HG02840 (cell line): ENCODE measurements around the gene PXMP4.
"Not testable (repeated sequence)": the region's sequence is repeated elsewhere in the genome, so short reads cannot be mapped to it uniquely, and the experiment has no call there.

Experiments
- ATAC-seq: cut with Tn5 transposase; IDR thresholded peaks from one replicate; pipeline ENCODE4 v1.9.1; 2021; ENCODE audit warnings: mild to moderate bottlenecking, moderate library complexity, moderate number of reproducible peaks; ENCODE audit not compliant: unreplicated experiment, low FRiP score

Gene PXMP4, protein sequence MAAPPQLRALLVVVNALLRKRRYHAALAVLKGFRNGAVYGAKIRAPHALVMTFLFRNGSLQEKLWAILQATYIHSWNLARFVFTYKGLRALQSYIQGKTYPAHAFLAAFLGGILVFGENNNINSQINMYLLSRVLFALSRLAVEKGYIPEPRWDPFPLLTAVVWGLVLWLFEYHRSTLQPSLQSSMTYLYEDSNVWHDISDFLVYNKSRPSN

DNA sequence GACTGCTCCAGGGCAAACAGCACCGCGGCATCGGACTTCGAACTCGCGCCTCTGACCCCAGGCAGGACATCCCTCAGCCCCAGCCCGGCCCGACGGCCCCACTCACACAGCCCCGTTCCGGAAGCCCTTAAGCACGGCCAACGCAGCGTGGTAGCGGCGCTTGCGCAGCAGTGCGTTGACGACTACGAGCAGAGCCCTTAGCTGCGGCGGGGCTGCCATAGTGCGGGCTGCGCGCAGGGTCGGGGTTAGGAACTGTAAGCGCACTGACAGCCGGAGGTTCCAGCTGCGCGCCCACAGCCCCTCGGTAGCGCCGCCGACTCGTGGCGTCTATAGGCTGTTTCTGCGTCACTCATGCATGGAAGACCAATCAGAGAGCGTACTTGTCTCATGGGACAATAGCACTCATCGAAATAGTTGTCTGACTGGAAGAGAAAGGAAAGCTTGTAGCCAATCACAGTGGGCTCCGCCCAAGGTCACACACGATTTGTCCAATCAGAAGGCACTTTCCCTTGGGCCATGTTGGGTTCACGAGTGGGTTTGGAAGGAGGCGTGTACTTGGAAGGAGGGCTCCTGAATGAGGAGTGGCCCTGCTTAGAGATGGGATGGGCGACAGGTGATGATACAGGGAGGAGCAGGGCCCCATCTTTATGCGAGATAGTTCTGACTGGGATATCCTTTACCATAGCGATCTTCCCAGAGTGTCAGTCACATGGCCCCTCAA, at the start of gene PXMP4:
PXMP4 (minus strand) TSS at position 322 of the 721 bp plus-strand sequence; CDS start at position 219, 103 bp downstream.
- ATAC-seq, result peak; percentile 91

DNA sequence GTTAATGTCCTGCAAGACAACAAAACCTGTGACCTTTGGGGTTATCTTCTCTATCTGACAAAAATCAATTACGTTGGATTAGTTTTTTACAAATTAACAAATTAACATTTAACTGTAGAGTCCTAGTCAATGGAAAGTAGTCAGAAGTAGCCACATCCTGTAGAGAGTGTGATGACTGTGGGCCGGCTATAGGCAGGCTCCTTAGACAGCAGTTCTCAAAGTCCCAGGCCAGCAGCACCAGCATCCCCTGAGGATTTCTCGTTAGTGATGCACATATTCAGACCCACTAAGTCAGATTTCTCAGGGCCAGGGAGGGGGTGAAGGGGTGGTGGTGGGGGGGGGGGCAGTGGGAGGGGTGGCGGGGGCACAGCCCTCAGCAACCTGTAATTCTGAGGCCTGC, 48.9 kb upstream of the PXMP4 start:
- no peak for ATAC-seq

DNA sequence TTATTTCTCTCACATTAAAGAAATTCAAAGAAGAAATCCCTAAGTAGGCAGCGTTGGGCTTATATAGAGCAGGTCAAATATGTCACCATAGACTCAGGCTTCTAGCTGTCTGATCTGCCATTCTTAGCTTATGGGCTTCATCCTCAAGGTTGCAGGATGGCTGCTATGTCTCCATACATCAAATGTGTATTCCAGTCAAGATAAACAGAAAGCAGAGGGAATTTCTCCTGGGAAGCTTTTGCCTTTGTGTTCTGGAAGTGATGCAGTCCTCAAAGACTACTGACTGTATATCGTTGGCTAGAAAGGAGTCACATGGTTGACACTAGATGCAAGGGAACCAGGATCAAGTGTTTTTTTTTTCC, 47.6 kb upstream of the PXMP4 start:
- ATAC-seq, result no peak

DNA sequence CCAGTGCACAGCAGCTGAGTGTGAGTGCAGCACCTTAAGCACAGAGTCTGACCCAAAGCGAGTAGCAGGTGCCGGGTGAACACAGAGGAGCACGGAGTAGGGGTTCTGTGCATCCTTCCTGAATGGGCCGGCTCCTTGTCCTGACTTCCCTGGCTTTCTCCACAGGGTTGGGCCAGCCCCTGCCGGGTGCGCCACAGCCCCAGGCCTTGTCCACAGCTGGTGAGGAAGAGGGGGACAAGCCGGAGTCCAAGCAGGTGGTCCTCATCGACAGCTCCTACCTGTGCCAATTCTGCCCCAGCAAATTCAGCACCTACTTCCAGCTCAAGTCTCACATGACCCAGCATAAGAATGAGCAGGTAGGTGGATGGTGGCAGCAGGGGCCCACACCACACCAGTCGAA, 46.6 kb upstream of the PXMP4 start:
- no peak for ATAC-seq

DNA sequence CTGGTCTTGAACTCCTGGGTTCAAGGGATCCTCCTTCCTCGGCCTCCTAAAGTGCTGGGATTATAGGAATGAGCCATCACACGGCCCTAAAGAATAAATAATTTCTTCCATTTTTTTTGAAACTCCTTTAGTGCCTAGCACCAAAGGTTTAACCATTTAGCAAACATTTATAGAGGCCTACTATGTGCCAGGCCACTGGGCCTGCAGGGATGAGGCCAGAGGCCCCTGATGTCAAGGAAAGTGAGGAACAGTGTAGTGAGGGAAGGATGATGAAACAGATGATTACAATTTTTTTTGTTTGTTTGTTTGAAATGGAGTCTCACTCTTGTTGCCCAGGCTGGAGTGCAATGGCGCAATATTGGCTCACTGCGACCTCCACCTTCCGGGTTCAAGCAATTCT, 45.5 kb upstream of the PXMP4 start:
- no peak for ATAC-seq

DNA sequence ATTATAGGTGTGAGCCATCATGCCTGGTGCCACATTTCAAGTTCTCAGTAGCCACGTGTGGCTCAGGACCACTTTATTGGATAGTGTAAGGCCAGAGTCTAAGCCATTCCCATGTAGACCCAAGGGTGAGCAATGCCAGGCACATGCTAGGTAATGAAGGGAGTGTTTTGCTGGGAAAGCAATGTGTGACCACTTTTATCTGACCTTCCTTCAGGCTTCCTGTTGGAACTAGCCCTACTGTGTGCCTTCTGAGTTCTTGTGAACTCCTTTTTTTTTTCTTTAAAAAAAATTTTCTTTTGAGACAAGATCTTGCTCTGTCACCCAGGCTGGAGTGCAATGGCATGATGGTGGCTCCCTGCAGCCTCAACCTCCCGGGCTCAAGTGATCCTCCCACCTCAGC, 45.0 kb upstream of the PXMP4 start:
- no peak for ATAC-seq

DNA sequence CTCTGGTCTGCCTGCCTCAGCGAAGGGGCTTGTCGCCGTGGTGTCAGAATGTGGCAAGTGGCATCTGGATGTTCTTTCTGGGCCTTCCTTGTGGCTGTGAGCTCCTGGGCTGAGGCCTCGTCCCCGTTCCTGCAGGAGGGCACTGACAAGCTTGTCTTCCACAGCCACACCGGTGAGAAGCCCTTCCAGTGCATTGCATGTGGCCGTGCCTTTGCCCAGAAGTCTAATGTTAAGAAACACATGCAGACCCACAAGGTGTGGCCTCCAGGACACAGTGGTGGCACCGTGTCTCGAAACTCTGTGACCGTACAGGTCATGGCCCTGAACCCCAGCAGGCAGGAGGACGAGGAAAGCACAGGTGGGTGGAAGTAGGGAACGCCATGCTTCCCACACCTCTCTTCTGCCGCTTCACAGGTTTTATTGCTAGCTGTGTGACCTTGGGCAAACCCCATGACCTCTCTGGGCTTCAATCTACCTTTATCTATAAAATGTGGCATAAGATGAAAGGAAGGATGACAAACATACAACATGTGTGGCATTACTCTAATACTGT, 41.7 kb upstream of the PXMP4 start:
- no peak for ATAC-seq

DNA sequence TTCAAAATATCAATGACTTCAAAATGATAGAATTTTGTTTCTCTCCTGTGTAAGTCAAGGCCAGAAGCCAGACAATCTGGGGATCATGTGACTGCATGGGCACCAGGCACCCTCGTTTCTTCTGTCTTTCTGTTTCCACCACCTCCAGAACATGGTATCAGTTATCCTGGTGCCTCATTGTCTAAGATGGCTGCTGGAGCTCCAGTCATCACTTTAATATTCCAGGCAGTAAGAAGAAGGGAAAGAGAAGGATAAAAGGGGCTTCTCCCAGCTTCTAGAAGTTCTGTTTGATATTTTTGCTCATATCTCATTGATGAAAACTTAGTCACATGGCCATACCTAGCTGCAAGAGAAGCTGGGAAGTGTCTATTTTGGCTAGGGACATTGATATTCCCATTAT, 37.3 kb upstream of the PXMP4 start:
- ATAC-seq, result no peak

DNA sequence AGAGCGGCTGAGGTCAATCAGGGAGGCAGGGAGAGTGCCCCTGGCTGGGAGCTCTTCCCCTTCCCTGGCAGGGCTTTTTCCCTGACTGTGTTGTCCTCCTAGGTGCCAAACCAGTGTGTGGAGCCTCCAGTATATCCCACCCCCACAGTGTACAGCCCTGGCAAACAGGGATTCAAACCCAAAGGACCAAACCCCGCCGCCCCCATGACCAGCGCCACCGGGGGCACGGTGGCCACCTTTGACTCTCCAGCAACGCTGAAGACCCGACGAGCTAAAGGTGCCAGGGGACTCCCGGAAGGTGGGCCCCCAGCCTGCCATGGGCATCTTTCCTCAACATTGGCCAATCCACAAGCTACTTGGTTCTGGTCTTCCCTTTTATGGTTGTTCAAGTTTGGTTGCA, 36.9 kb upstream of the PXMP4 start:
- no peak for ATAC-seq

DNA sequence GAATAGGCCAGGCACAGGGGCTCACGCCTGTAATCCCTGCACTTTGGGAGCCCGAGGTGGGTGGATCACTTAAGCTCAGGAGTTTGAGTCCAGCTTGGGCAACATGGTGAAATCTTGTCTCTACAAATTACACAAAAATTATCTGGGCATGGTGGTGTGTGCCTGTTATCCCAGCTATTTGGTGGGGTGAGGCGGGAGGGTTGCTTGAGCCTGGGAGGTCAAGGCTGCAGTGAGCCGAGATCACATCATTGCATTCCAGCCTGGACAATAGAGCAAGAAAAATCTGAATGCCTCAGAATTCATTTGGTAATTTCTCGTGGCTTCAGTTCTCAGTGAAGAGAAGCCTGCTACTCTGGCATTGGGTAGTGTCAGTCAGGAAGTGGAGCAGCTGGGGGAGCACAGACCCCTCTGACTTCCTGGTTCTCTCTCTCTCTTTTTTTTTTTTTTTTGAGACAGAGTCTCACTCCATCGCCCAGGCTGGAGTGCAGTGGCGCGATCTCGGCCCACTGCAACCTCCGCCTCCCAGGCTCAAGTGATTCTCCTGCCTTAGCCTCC, 35.9 kb upstream of the PXMP4 start:
- ATAC-seq, result not testable (repeated sequence)

DNA sequence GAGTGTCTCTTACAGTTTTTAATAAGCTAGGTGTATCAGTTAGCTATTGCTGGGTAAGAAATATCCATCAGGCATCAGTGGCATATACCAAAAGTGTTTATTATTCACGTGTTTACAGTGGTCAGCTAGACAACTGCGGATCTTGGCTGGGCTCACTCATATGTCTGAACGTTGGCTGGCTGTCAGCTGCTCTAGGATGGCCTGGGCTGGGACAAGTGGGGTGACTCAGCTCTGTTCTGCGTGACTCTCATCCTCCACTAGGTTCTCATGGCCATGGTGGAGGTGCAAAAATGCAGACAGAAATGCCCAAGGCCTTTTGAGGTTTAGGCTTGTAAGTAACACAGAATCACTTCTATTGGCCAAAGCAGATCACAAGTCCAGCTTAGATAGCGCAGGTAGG, 33.7 kb upstream of the PXMP4 start:
- no peak for ATAC-seq

DNA sequence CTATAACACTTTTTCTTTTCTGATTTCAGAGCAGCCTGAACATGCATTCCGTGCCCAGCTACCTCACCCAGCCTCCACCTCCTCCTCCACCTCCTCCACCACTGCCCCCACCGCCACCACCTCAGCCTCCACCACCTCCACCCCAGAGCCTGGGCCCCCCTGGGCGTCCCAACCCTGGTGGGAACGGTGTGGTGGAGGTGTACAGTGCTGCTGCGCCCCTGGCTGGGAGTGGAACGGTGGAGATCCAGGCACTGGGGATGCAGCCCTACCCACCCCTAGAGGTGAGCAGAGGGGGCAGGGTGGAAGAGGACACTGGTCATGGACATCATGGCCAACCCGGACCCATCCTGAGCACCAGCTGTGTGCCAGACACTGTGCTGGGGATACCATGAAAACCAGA, 33.0 kb upstream of the PXMP4 start:
- ATAC-seq, result no peak

DNA sequence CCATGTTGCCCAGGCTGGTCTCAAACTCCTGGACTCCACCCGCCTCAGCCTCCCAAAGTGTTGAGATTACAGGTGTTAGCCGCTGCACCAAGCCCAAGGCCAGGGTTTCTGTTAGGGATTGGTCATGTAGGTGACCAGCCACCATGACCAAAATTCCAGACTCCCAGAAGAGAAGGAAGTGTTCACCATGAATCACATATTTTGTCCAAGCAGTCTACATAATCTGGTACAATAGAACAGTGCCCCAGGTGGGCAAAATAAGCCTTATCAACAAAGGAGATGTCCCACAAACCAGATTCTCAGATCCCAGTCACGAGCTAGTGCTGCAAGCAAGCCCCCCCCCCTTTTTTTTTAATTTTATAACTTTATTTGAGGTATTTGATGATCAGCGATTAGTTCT, 31.7 kb upstream of the PXMP4 start:
- no peak for ATAC-seq

DNA sequence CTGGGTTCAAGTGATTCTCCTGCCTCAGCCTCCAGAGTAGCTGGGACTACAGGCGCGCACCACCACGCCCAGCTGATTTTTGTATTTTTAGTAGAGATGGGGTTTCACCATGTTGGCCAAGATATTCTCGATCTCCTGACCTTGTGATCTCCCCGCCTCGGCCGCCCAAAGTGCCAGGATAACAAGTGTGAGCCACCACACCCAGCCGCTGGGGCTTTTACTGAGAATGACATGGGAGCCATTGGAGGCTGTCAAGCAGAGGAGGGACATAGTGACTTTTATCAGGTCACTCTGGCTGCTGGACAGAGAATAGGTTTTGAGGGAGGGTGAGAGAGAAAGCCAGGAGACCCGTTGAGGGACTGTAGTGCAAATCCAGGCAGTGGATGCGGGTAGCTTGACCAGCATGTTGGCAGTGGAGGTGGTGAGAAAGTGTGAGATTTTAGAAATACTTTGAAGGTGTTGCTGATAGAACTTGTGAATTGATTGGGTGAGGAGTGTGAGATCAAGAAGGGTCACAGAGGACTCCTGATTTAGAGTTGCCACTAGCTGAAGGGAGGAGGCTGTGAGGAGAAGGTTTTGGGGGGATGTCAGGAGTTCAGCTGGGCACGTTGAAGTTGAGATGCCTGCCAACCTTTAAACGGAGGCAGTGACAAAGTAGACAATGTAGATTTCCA, 26.4 kb upstream of the PXMP4 start:
- ATAC-seq, result no peak

DNA sequence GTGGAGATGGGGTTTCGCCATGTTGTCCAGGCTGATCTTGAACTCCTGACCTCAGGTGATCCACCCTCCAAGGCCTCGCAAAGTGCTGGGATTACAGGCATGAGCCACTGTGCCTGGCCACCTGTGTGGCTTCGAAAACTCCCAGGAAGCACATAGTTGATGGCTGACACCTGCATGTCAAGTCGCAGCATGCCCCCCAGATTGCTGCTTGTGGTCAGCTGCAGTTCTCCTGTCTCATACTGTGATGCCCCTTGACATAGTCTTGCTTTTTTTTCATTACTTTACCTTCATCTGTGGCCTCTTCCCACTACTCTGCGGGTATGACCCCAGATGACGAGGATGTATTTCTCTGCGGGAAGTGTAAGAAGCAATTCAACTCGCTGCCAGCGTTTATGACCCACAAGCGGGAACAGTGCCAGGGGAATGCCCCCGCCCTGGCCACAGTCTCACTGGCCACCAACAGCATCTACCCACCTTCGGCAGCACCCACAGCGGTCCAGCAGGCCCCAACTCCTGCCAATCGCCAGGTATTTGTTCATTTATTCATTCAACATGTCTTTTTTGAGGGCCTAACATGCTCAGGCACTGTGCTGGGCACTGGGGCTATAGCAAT, 24.8 kb upstream of the PXMP4 start:
- no peak for ATAC-seq

DNA sequence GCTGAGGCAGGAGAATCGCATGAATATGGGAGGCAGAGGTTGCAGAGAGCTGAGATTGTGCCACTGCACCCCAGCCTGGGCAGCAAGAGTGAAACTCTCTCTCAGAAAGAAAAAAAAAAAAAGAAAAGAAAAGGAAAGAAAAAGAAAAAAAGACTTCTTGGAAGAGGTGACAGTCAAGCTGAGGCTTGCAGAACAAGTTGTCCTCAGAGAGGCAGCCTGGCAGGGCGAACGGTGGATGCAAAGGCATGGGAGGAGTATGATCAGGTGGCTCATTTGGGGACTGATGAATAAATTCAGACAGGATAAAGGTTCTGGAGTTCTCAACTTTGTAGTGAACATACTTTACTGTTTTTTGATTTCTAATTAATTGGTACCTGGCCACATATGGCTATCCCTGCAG, 24.1 kb upstream of the PXMP4 start:
- no peak for ATAC-seq

DNA sequence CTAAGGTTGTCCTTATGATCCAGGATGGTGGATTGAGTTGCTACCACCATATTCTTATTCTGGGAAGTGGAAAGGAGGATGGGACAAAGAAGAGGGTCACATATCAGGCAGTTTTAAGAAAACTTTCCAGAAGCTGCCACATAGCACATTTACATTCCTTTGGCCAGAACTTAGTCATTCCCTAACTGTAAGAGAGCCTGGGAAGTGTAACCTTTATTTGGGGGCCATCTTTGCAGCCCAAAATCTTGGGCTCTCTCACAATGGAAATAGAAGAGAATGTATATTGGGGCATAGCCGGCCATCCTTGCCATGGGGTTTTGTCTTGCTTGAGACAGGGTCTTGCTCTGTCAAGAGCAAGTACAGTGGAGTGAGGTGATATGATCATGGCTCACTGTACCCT, 20.1 kb upstream of the PXMP4 start:
- ATAC-seq, result no peak

DNA sequence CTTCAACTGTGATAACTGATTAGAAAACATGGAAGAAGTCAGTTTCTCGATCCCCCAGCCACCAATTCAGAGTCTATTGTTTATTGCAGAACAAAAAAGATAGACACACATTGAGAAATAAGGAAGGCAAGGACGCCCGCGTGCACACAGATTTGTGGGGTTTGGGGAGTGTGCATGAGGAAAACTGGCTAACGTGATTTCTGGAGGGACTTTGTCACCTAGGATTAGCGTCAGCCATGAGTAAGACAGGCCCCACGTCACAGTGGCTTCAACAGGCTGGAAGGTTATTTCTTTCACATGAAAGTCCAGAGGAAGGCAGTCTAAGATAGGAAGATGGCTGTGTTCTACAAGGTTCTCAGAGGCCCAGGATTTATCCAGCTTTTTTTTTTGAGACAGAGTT, 19.4 kb upstream of the PXMP4 start:
- ATAC-seq, result no peak

DNA sequence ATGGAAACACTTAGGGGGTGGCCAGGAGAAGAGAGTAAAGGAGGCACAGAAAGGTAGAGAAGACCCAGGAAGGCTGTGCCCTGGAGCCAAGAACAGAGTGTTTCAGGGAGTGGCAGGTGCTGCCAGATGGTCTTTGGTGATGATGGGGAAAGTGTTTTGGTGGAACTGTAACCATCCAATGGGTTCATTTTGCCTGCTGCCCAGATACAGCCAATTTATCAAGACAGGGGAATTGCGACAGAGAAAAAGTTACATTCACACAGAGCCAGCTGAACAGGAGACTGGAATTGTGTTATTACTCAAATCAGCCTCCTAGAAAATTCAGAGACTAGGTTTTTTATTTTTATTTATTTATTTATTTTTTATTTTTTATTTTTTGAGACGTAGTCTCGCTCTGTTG, 16.9 kb upstream of the PXMP4 start:
- ATAC-seq, result no peak

DNA sequence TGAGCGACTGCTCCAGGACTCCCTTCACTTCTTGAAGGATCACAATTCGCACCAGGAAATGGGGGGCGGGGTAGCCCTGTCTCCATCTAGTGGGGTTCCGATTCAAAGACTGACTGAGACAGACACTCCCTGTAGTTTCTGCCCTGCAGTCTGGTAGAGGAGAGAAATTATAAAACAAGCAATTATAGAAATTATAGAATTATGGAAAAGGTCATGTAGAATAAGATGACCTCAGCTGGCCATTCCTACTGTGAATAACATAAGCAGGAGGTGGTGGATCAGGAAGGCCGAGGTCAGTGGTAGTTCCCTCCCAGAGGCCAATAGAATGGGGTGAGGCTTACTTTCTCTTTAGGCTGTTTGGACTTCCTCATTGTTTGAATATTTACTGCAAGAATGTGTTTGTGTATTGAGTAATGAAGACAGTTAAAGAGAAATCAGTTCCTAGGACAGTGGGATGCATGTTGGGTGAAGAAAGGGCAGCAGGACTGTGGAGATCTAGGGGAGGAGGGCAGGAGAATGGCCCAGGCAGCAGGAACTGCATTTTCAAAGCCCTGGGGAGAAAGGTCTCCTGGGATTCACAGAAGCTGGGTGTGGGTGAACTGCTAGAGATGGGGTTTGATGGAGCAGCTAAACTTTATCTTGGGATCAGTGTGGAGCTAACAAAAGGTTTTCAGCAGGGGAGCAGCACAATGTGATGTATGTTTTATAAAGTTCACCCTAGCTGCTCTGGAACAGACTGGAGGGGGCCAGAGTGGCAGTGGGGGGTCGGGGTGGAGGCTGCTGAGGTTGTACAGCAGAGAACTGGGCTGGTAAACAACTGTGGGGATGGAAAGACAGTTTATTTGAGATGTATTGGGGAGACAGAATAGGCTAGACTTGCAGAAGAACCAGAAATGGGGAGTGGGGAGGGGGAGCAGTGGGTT, 13.8 kb upstream of the PXMP4 start:
- no peak for ATAC-seq
